Measurements from ENCODE around the gene TMEM108. TPM values are rescaled to one million over a fixed set of nuclear protein-coding genes. Genes with fewer than 3 reads are reported as not detected.

TMEM108 gene
- total RNA-seq, 1 donor from 2014 or later, result 6.1 TPM

GRCh38 chr3:133079621-133080020, 41.4 kb downstream of the TMEM108 start:
- TF ChIP-seq CTCF (IDR thresholded peaks at IDR 0.05; ENCODE audit: unreplicated experiment), result no peak
- H3K36me3 Mint-ChIP-seq (ENCODE audit: insufficient read depth), result peaks cover 4% of the 10 kb centered on the region
- H3K9me3 Mint-ChIP-seq (ENCODE audit: low read depth), result peaks cover 5% of the 10 kb centered on the region
- H3K4me1 Mint-ChIP-seq (ENCODE audit: low read depth), result no peaks in the 10 kb centered on the region
- H3K27ac Mint-ChIP-seq, result no peak overlapping the region
- H3K27me3 Mint-ChIP-seq, result no peaks in the 10 kb centered on the region
- no peak overlapping the region for H3K4me3 Mint-ChIP-seq (ENCODE audit: low read depth)
- no peak for DNase-seq (ENCODE audit: low spot score, unreplicated experiment)

- no peak for TF ChIP-seq CTCF (IDR thresholded peaks at IDR 0.05; ENCODE audit: unreplicated experiment)
- peaks cover 5% of the 10 kb centered on the region for H3K9me3 Mint-ChIP-seq (ENCODE audit: low read depth)
- no peaks in the 10 kb centered on the region for H3K27me3 Mint-ChIP-seq
- no peak overlapping the region for H3K4me3 Mint-ChIP-seq (ENCODE audit: low read depth)
- peaks cover 4% of the 10 kb centered on the region for H3K36me3 Mint-ChIP-seq (ENCODE audit: insufficient read depth)
- H3K27ac Mint-ChIP-seq, result no peak overlapping the region
- no peak for DNase-seq (ENCODE audit: low spot score, unreplicated experiment)
- H3K4me1 Mint-ChIP-seq (ENCODE audit: low read depth), result no peaks in the 10 kb centered on the region
Observed at GRCh38 chr3:133081016-133081415, 42.8 kb downstream of the TMEM108 start.

- Mint-ChIP-seq H3K27me3 (no peaks in the 10 kb centered on the region), H3K4me1 (ENCODE audit: low read depth) (no peaks in the 10 kb centered on the region), H3K4me3 (ENCODE audit: low read depth) (no peak overlapping the region), H3K27ac (no peak overlapping the region), H3K36me3 (ENCODE audit: insufficient read depth) (peaks cover 4% of the 10 kb centered on the region), H3K9me3 (ENCODE audit: low read depth) (peaks cover 5% of the 10 kb centered on the region)
- TF ChIP-seq CTCF (IDR thresholded peaks at IDR 0.05; ENCODE audit: unreplicated experiment), result no peak
- no peak for DNase-seq (ENCODE audit: low spot score, unreplicated experiment)
Observed at GRCh38 chr3:133083395-133083794, 45.2 kb downstream of the TMEM108 start.

GRCh38 chr3:133089906-133090485, 51.8 kb downstream of the TMEM108 start:
- Mint-ChIP-seq H3K9me3 (ENCODE audit: low read depth) (peaks cover 3% of the 10 kb centered on the region), H3K36me3 (ENCODE audit: insufficient read depth) (no peaks in the 10 kb centered on the region), H3K4me3 (ENCODE audit: low read depth) (no peak overlapping the region), H3K27me3 (no peaks in the 10 kb centered on the region), H3K4me1 (ENCODE audit: low read depth) (peaks cover 3% of the 10 kb centered on the region), H3K27ac (peak overlapping the region; percentile 17)
- no peak for DNase-seq (ENCODE audit: low spot score, unreplicated experiment)
- TF ChIP-seq CTCF (IDR thresholded peaks at IDR 0.05; ENCODE audit: unreplicated experiment), result no peak

- Mint-ChIP-seq H3K27ac (no peak overlapping the region), H3K4me1 (ENCODE audit: low read depth) (peaks cover 12% of the 10 kb centered on the region), H3K27me3 (no peaks in the 10 kb centered on the region), H3K9me3 (ENCODE audit: low read depth) (peaks cover 3% of the 10 kb centered on the region), H3K4me3 (ENCODE audit: low read depth) (no peak overlapping the region), H3K36me3 (ENCODE audit: insufficient read depth) (no peaks in the 10 kb centered on the region)
- TF ChIP-seq CTCF (IDR thresholded peaks at IDR 0.05; ENCODE audit: unreplicated experiment), result no peak
- no peak for DNase-seq (ENCODE audit: low spot score, unreplicated experiment)
Observed at GRCh38 chr3:133092681-133093080, 54.5 kb downstream of the TMEM108 start.
